Measurements from ENCODE around the gene COPG2. TPM values are rescaled to one million over a fixed set of nuclear protein-coding genes. Genes with fewer than 3 reads are reported as not detected.
A peak's percentile ranks its signal among the peaks of the same experiment; 100 is the strongest.

COPG2 gene
- total RNA-seq, 2 donors from 2014 or later = 74.3 to 76.3 TPM

- Histone ChIP-seq H3K9me3 (ENCODE audit: control insufficient read depth, low read length) (no peaks in the 10 kb centered on the region), H3K27me3 (ENCODE audit: control insufficient read depth, insufficient read depth, low read length, poor library complexity, severe bottlenecking) (no peaks in the 10 kb centered on the region), H3K27ac (ENCODE audit: low read depth, low read length) (no peak overlapping the region), H3K4me3 (ENCODE audit: low read length) (no peak overlapping the region), H3K4me1 (ENCODE audit: control insufficient read depth, insufficient read depth, low read length) (no peaks in the 10 kb centered on the region), H3K36me3 (ENCODE audit: control insufficient read depth, insufficient read depth, low read length) (no peaks in the 10 kb centered on the region), H3K9ac (ENCODE audit: extremely low read depth, low read length, poor library complexity, severe bottlenecking) (no peak overlapping the region)
- Mint-ChIP-seq H3K27me3 (ENCODE audit: insufficient read depth) (peaks cover 15% of the 10 kb centered on the region), H3K4me3 (no peak overlapping the region), H3K36me3 (ENCODE audit: low read depth) (no peaks in the 10 kb centered on the region), H3K4me1 (peaks cover 9% of the 10 kb centered on the region), H3K9me3 (no peaks in the 10 kb centered on the region), H3K27ac (no peak overlapping the region)
- DNase-seq = no peak
- 94 to 100% methylated on average over 3 to 4 of the region's 4 CpGs for WGBS, 2 experiments (ENCODE audit: insufficient coverage in 1 of 2, insufficient read length in 1 of 2)
- no peak for TF ChIP-seq CTCF (conservative IDR thresholded peaks at IDR 0.05)
Observed at GRCh38 chr7:130672146-130672545, 3.6 kb upstream of the COPG2 start.

DNA sequence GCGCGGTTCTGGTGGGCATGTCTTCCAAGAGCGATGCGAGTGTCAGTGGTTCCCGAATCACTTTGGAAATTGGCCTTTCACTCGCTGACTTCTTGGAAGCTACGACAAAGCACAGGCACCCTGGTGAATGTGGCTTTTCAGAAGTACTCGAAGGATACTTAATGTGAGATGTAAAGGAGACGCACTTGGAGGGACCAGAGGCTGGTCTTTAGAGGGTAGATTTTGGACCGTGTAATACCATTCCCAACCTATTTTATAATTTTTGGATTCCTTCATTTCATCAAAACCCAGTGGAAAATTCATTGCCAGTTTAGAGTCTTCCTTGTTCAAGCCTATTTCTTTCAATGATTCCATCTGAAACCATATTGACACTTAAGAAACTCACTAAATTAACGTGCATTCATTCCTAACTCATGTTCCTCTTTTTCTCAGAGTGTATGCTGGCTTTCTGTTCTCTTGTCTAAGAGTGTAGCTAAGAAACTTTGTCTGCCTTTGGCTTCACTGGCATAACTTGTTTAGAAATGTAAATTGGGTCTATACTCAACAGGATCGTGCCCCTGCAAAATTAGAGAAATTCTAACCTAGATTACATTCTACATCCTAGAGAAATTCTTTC, 645 bp upstream of the COPG2 start:
- DNase-seq = no peak
- Histone ChIP-seq H3K4me1 (ENCODE audit: control insufficient read depth, insufficient read depth, low read length) (no peaks in the 10 kb centered on the region), H3K9ac (ENCODE audit: extremely low read depth, low read length, poor library complexity, severe bottlenecking) (peak overlapping the region; percentile 40), H3K36me3 (ENCODE audit: control insufficient read depth, insufficient read depth, low read length) (peaks cover 19% of the 10 kb centered on the region), H3K4me3 (ENCODE audit: low read length) (peak overlapping the region; percentile 77), H3K27me3 (ENCODE audit: control insufficient read depth, insufficient read depth, low read length, poor library complexity, severe bottlenecking) (no peaks in the 10 kb centered on the region), H3K9me3 (ENCODE audit: control insufficient read depth, low read length) (no peaks in the 10 kb centered on the region), H3K27ac (ENCODE audit: low read depth, low read length) (no peak overlapping the region)
- peaks cover 15% of the 10 kb centered on the region for H3K27me3 Mint-ChIP-seq (ENCODE audit: insufficient read depth)
- peak overlapping the region; percentile 77 for H3K4me3 Mint-ChIP-seq
- no peaks in the 10 kb centered on the region for H3K9me3 Mint-ChIP-seq
- H3K36me3 Mint-ChIP-seq (ENCODE audit: low read depth) = peaks cover 11% of the 10 kb centered on the region
- H3K27ac Mint-ChIP-seq = peak overlapping the region; percentile 78
- peaks cover 9% of the 10 kb centered on the region for H3K4me1 Mint-ChIP-seq
- TF ChIP-seq CTCF (conservative IDR thresholded peaks at IDR 0.05) = no peak
- WGBS, 2 experiments (ENCODE audit: insufficient coverage in 1 of 2, insufficient read length in 1 of 2) = 14 to 21% methylated on average over 10 to 12 of the region's 12 CpGs

- Histone ChIP-seq H3K27me3 (ENCODE audit: control insufficient read depth, insufficient read depth, low read length, poor library complexity, severe bottlenecking) (no peaks in the 10 kb centered on the region), H3K9ac (ENCODE audit: extremely low read depth, low read length, poor library complexity, severe bottlenecking) (peak overlapping the region; percentile 52), H3K36me3 (ENCODE audit: control insufficient read depth, insufficient read depth, low read length) (peaks cover 27% of the 10 kb centered on the region), H3K9me3 (ENCODE audit: control insufficient read depth, low read length) (no peaks in the 10 kb centered on the region), H3K4me3 (ENCODE audit: low read length) (peak overlapping the region; percentile 90), H3K4me1 (ENCODE audit: control insufficient read depth, insufficient read depth, low read length) (no peaks in the 10 kb centered on the region), H3K27ac (ENCODE audit: low read depth, low read length) (no peak overlapping the region)
- peaks cover 16% of the 10 kb centered on the region for H3K36me3 Mint-ChIP-seq (ENCODE audit: low read depth)
- no peaks in the 10 kb centered on the region for H3K9me3 Mint-ChIP-seq
- WGBS, 2 experiments (ENCODE audit: insufficient coverage in 1 of 2, insufficient read length in 1 of 2) = 29 to 43% methylated on average over 13 to 19 of the region's 19 CpGs
- H3K4me1 Mint-ChIP-seq = peaks cover 9% of the 10 kb centered on the region
- peaks cover 13% of the 10 kb centered on the region for H3K27me3 Mint-ChIP-seq (ENCODE audit: insufficient read depth)
- peak overlapping the region; percentile 77 for H3K4me3 Mint-ChIP-seq
- no peak for TF ChIP-seq CTCF (conservative IDR thresholded peaks at IDR 0.05)
- H3K27ac Mint-ChIP-seq = peak overlapping the region; percentile 74
- DNase-seq = no peak
Observed at GRCh38 chr7:130667593-130668257, 823 bp downstream of the COPG2 start.

All from endodermal cell (in vitro differentiated cells).